ENCODE data around the gene SSC5D. TPM values are rescaled to one million over a fixed set of nuclear protein-coding genes. Genes with fewer than 3 reads are reported as not detected.
"Not testable (repeated sequence)": the region's sequence is repeated elsewhere in the genome, so short reads cannot be mapped to it uniquely, and the experiment has no call there.

The SSC5D gene
- total and polyA plus RNA-seq, 4 donors, result 2.3 to 6.0 (median 4.1) TPM

- no peak overlapping the region for H3K4me3 ChIP-seq (ENCODE audit: low read depth, low read length)
- peaks cover 6% of the 10 kb centered on the region for H3K27me3 ChIP-seq (ENCODE audit: control insufficient read depth, insufficient read depth, low read length)
- H3K9me3 ChIP-seq (ENCODE audit: control insufficient read depth, insufficient read depth, low read length), result no peaks in the 10 kb centered on the region
- no peak overlapping the region for H3K27ac ChIP-seq (ENCODE audit: low read depth, low read length)
- H3K36me3 ChIP-seq (ENCODE audit: control insufficient read depth, insufficient read depth, low read length), result peaks cover 12% of the 10 kb centered on the region
- DNase-seq (ENCODE audit: low read depth in 4 of 6, low spot score in 6 of 6), result no peak
- peaks cover 26% of the 10 kb centered on the region for H3K4me1 ChIP-seq (ENCODE audit: control insufficient read depth, insufficient read depth, low read length)
- 67% methylated on average over 17 of the region's 18 CpGs for WGBS (ENCODE audit: insufficient coverage)
These were observed 4.9 kb downstream of the SSC5D start for GRCh38 chr19:55493052-55493644.

GRCh38 chr19:55493645-55494171, 5.5 kb downstream of the SSC5D start:
- Histone ChIP-seq H3K9me3 (ENCODE audit: control insufficient read depth, insufficient read depth, low read length) (no peaks in the 10 kb centered on the region), H3K36me3 (ENCODE audit: control insufficient read depth, insufficient read depth, low read length) (peaks cover 12% of the 10 kb centered on the region), H3K27ac (ENCODE audit: low read depth, low read length) (no peak overlapping the region), H3K4me3 (ENCODE audit: low read depth, low read length) (no peak overlapping the region), H3K4me1 (ENCODE audit: control insufficient read depth, insufficient read depth, low read length) (peaks cover 22% of the 10 kb centered on the region), H3K27me3 (ENCODE audit: control insufficient read depth, insufficient read depth, low read length) (peaks cover 6% of the 10 kb centered on the region)
- no peak for DNase-seq (ENCODE audit: low read depth in 4 of 6, low spot score in 6 of 6)
- WGBS (ENCODE audit: insufficient coverage), result 69% methylated on average over 5 of the region's 38 CpGs

DNA sequence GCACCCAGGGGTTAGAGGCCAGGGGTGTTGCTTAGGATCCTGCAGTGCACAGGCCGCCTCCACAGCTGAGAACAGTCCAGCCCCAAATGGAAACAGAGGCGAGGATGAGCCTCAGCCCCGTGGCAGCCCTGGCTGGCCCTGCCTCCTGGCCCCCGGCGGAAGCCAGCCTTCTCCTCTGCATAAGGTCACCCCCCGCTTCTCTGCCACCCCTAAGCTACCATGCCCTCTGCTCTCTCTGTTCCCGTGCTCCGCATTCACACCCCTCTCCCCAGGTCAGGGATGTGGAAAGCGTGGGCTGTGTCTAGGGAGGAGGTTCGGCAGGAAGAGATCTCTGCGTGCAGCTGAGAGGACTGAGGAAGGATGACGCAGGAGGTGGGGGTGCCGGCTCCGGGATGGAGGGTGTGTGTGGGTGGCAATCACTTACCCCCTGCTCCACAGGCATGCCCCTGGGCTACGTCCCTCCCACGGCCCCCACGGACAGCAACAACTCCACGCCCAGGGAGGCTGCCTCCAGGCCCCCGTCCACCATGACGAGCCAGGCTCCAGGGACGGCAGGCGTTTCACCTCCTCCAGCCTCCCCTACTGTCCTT, 6.0 kb downstream of the SSC5D start:
- peaks cover 12% of the 10 kb centered on the region for H3K36me3 ChIP-seq (ENCODE audit: control insufficient read depth, insufficient read depth, low read length)
- peak overlapping the region; percentile 21 for H3K4me3 ChIP-seq (ENCODE audit: low read depth, low read length)
- H3K27ac ChIP-seq (ENCODE audit: low read depth, low read length), result peak overlapping the region; percentile 25
- no peaks in the 10 kb centered on the region for H3K9me3 ChIP-seq (ENCODE audit: control insufficient read depth, insufficient read depth, low read length)
- H3K4me1 ChIP-seq (ENCODE audit: control insufficient read depth, insufficient read depth, low read length), result peaks cover 17% of the 10 kb centered on the region
- H3K27me3 ChIP-seq (ENCODE audit: control insufficient read depth, insufficient read depth, low read length), result peaks cover 6% of the 10 kb centered on the region
- 52% methylated on average over 15 of the region's 22 CpGs for WGBS (ENCODE audit: insufficient coverage)
- DNase-seq (ENCODE audit: low read depth in 4 of 6, low spot score in 6 of 6), result no peak

DNA sequence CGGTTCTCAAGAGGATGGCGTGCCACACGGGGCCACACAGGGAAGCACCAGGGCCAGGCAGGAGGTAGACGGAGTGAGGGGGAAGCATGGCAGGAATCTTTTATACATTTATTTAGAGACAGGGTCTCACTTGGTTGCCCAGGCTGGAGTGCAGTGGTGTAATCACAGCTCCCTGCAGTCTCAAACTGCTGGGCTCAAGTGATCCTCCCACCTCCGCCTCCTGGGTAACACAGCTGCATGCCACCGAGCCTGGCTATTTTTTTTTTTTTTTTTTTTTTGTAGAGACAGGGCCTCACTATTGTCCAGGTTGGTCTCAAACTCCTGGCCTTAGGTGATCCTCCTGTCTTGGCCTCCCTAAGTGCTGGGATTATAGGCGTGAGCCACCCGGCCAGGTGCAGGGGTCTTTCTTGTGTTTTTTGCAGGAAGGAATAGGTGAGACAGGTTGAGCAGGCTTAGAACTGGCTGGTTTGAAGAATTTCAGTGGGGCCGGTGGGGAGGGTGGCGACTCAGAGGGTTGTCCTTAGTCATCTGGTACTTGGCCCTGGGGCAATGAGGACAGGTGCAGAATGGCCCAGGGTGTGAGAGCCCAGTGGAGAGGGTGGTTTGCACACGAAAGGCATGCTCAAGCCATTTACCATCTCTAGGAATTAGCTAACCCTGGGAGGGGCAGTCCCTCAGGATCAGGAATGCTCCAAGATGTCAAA, 7.6 kb downstream of the SSC5D start:
- WGBS (ENCODE audit: insufficient coverage), result 80% methylated on average over 9 of the region's 11 CpGs
- Histone ChIP-seq H3K27me3 (ENCODE audit: control insufficient read depth, insufficient read depth, low read length) (peaks cover 6% of the 10 kb centered on the region), H3K4me1 (ENCODE audit: control insufficient read depth, insufficient read depth, low read length) (peaks cover 17% of the 10 kb centered on the region), H3K9me3 (ENCODE audit: control insufficient read depth, insufficient read depth, low read length) (no peaks in the 10 kb centered on the region), H3K4me3 (ENCODE audit: low read depth, low read length) (no peak overlapping the region), H3K36me3 (ENCODE audit: control insufficient read depth, insufficient read depth, low read length) (peaks cover 13% of the 10 kb centered on the region), H3K27ac (ENCODE audit: low read depth, low read length) (no peak overlapping the region)
- DNase-seq (ENCODE audit: low read depth in 4 of 6, low spot score in 6 of 6), result no peak

DNA sequence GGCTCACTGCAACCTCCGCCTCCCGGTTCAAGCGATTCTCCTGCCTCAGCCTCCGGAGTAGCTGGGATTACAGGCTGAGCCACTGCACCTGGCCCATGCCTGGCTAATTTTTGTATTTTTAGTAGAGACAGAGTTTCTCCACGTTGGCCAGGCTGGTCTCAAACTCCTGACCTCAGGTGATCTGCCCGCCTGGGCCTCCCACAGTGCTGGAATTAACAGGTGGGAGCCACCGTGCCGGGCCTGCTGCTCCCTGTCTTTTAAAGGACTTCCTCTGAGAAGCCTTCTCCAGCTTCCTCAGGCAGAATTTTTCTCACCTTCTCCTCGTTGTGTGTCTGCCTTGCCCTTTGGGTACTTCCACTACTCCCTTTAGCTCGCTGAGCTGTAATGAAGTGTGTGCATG, 8.6 kb downstream of the SSC5D start:
- not testable (repeated sequence) for H3K9me3 ChIP-seq (ENCODE audit: control insufficient read depth, insufficient read depth, low read length); H3K4me3 ChIP-seq (ENCODE audit: low read depth, low read length); H3K27me3 ChIP-seq (ENCODE audit: control insufficient read depth, insufficient read depth, low read length); H3K27ac ChIP-seq (ENCODE audit: low read depth, low read length); H3K36me3 ChIP-seq (ENCODE audit: control insufficient read depth, insufficient read depth, low read length); DNase-seq (ENCODE audit: low read depth in 4 of 6, low spot score in 6 of 6)
- peaks cover 12% of the 10 kb centered on the region for H3K4me1 ChIP-seq (ENCODE audit: control insufficient read depth, insufficient read depth, low read length)
- 85% methylated on average over 8 of the region's 10 CpGs for WGBS (ENCODE audit: insufficient coverage)

DNA sequence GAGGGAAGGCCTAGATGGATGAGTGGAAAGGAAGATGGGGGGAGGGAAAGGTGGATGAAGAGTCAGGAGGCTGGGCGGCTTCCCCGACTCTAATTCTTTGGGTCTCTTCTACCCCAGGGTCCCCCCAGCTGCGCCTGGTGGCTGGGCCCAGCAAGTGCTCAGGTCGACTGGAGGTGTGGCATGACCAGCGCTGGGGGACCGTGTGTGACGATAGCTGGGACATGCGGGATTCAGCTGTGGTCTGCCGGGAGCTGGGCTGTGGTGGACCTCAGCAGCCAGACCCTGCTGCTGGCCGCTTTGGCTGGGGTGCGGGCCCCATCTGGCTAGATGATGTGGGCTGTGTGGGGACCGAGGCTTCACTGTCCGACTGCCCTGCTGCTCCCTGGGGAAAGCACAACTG, 9.5 kb downstream of the SSC5D start:
- no peaks in the 10 kb centered on the region for H3K9me3 ChIP-seq (ENCODE audit: control insufficient read depth, insufficient read depth, low read length)
- 89% methylated on average over 12 of the region's 13 CpGs for WGBS (ENCODE audit: insufficient coverage)
- H3K27ac ChIP-seq (ENCODE audit: low read depth, low read length), result no peak overlapping the region
- H3K27me3 ChIP-seq (ENCODE audit: control insufficient read depth, insufficient read depth, low read length), result peaks cover 6% of the 10 kb centered on the region
- peaks cover 12% of the 10 kb centered on the region for H3K4me1 ChIP-seq (ENCODE audit: control insufficient read depth, insufficient read depth, low read length)
- peaks cover 8% of the 10 kb centered on the region for H3K36me3 ChIP-seq (ENCODE audit: control insufficient read depth, insufficient read depth, low read length)
- no peak for DNase-seq (ENCODE audit: low read depth in 4 of 6, low spot score in 6 of 6)
- no peak overlapping the region for H3K4me3 ChIP-seq (ENCODE audit: low read depth, low read length)

GRCh38 chr19:55498246-55498840, 10.1 kb downstream of the SSC5D start:
- WGBS (ENCODE audit: insufficient coverage), result no CpG with 5 or more reads among the region's 2 CpGs
- peak in 1 of 6 donors; percentile 52 for DNase-seq (ENCODE audit: low read depth in 4 of 6, low spot score in 6 of 6)
- no peaks in the 10 kb centered on the region for H3K9me3 ChIP-seq (ENCODE audit: control insufficient read depth, insufficient read depth, low read length)

GRCh38 chr19:55500368-55500952, 12.2 kb downstream of the SSC5D start:
- 93% methylated on average over 19 of the region's 26 CpGs for WGBS (ENCODE audit: insufficient coverage)
- Histone ChIP-seq H3K9me3 (ENCODE audit: control insufficient read depth, insufficient read depth, low read length) (no peaks in the 10 kb centered on the region), H3K4me1 (ENCODE audit: control insufficient read depth, insufficient read depth, low read length) (peaks cover 15% of the 10 kb centered on the region), H3K27ac (ENCODE audit: low read depth, low read length) (no peak overlapping the region), H3K27me3 (ENCODE audit: control insufficient read depth, insufficient read depth, low read length) (no peaks in the 10 kb centered on the region), H3K4me3 (ENCODE audit: low read depth, low read length) (no peak overlapping the region), H3K36me3 (ENCODE audit: control insufficient read depth, insufficient read depth, low read length) (peaks cover 8% of the 10 kb centered on the region)
- DNase-seq (ENCODE audit: low read depth in 4 of 6, low spot score in 6 of 6), result no peak

More at GRCh38 chr19:55498246-55498840, 10.1 kb downstream of the SSC5D start:
- no peak overlapping the region for H3K4me3 ChIP-seq (ENCODE audit: low read depth, low read length)
- H3K36me3 ChIP-seq (ENCODE audit: control insufficient read depth, insufficient read depth, low read length), result peaks cover 8% of the 10 kb centered on the region
- H3K4me1 ChIP-seq (ENCODE audit: control insufficient read depth, insufficient read depth, low read length), result peaks cover 12% of the 10 kb centered on the region
- H3K27ac ChIP-seq (ENCODE audit: low read depth, low read length), result no peak overlapping the region
- H3K27me3 ChIP-seq (ENCODE audit: control insufficient read depth, insufficient read depth, low read length), result peaks cover 3% of the 10 kb centered on the region

DNA sequence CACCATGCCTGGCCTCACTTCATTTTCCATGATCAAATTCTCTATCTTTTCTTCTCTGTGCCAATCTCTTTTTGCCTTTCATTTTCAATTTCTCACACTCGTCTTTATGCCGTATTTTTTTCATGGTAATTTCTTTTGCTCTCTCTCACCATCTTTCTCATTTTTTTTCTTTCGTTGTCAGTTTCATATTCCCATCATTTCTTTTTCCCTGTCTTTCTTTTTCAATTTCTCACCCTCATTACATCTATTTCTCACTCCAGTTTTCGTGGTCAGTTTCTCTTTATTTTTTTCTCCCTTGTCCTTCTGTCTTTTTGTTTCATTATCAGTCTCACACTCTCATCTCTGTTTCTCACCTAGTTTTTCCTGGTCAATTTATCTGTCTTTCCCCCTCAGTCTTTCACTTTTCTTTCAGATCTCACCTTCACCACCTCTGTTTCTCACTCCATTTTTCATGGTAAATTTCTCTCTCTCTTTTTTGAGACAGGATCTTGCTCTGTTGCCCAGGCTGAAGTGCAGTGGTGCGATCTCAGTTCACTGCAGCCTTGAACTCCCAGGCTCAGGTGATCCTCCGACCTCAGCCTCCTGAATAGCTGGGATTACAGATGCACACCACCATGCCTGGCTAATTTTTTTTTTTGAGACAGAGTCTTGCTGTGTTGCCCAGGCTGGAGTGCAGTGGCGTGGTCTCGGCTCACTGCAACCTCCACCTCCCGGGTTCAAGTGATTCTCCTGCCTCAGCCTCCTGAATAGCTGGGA, 14.1 kb downstream of the SSC5D start:
- Histone ChIP-seq H3K27me3 (ENCODE audit: control insufficient read depth, insufficient read depth, low read length) (no peaks in the 10 kb centered on the region), H3K36me3 (ENCODE audit: control insufficient read depth, insufficient read depth, low read length) (peaks cover 8% of the 10 kb centered on the region), H3K4me3 (ENCODE audit: low read depth, low read length) (no peak overlapping the region), H3K9me3 (ENCODE audit: control insufficient read depth, insufficient read depth, low read length) (no peaks in the 10 kb centered on the region), H3K4me1 (ENCODE audit: control insufficient read depth, insufficient read depth, low read length) (peaks cover 15% of the 10 kb centered on the region), H3K27ac (ENCODE audit: low read depth, low read length) (no peak overlapping the region)
- no peak for DNase-seq (ENCODE audit: low read depth in 4 of 6, low spot score in 6 of 6)
- WGBS (ENCODE audit: insufficient coverage), result 95% methylated on average over 9 of the region's 9 CpGs

Measured in spinal cord (tissue), 10 donors.